ENCODE data around the gene ACTG1.

Gene ACTG1

GRCh38 chr17:81515530-81516041 lies 3.0 kb upstream of the ACTG1 start:
- DNase-seq: no peak

GRCh38 chr17:81514739-81515529 lies 2.3 kb upstream of the ACTG1 start:
- peak; percentile 66 for DNase-seq

GRCh38 chr17:81514489-81514738 lies 1.8 kb upstream of the ACTG1 start:
- no peak for DNase-seq

- DNase-seq: peak; percentile 47
Measured at GRCh38 chr17:81513753-81514488, 1.3 kb upstream of the ACTG1 start.

GRCh38 chr17:81513372-81513752 lies 763 bp upstream of the ACTG1 start:
- peak; percentile 78 for DNase-seq

- DNase-seq: peak; percentile 36
Measured at GRCh38 chr17:81511804-81512561, 616 bp downstream of the ACTG1 start.

- DNase-seq: no peak
Measured at GRCh38 chr17:81511554-81511803, 1.1 kb downstream of the ACTG1 start.

GRCh38 chr17:81510785-81511553 lies 1.6 kb downstream of the ACTG1 start:
- peak; percentile 44 for DNase-seq

- DNase-seq: no peak
Measured at GRCh38 chr17:81509972-81510784, 2.4 kb downstream of the ACTG1 start.

- no peak for DNase-seq
Measured at GRCh38 chr17:81509207-81509971, 3.2 kb downstream of the ACTG1 start.

- no peak for DNase-seq
Measured at GRCh38 chr17:81508639-81509206, 3.9 kb downstream of the ACTG1 start.

- no peak for DNase-seq
Measured at GRCh38 chr17:81503619-81504018, 9.0 kb downstream of the ACTG1 start.

- no peak for DNase-seq
Measured at GRCh38 chr17:81502471-81503017, 10.1 kb downstream of the ACTG1 start.

- no peak for DNase-seq
Measured at GRCh38 chr17:81500047-81500446, 12.6 kb downstream of the ACTG1 start.

GRCh38 chr17:81499601-81499970 lies 13.0 kb downstream of the ACTG1 start:
- DNase-seq: no peak

GRCh38 chr17:81498953-81499600 lies 13.5 kb downstream of the ACTG1 start:
- no peak for DNase-seq

- DNase-seq: no peak
Measured at GRCh38 chr17:81494626-81495377, 17.8 kb downstream of the ACTG1 start.

GRCh38 chr17:81493198-81494038 lies 19.2 kb downstream of the ACTG1 start:
- no peak for DNase-seq

- DNase-seq: no peak
Measured at GRCh38 chr17:81492706-81493105, 19.9 kb downstream of the ACTG1 start.
